Fibroblast of pulmonary artery (primary cell): Measurements from ENCODE around the gene TRIM60.
"Not testable (repeated sequence)": the region's sequence is repeated elsewhere in the genome, so short reads cannot be mapped to it uniquely, and the experiment has no call there.

ENCODE experiments used
- DNase-seq: peaks from one replicate; pipeline ENCODE4 v3.0.0-alpha.2; 2010; ENCODE audit warnings: low read depth
- H3K4me3 ChIP-seq: replicated peaks from 2 replicates; pipeline ENCODE4 v1.5.1; 2011; ENCODE audit warnings: low read depth, mild to moderate bottlenecking, control low read depth, low read length, moderate library complexity
- CTCF ChIP-seq: IDR thresholded peaks from 2 replicates; pipeline ENCODE4 v1.5.1; 2011; ENCODE audit warnings: mild to moderate bottlenecking, control low read depth, low read length, inconsistent platforms; ENCODE audit errors: missing control alignments

The TRIM60 gene

DNA sequence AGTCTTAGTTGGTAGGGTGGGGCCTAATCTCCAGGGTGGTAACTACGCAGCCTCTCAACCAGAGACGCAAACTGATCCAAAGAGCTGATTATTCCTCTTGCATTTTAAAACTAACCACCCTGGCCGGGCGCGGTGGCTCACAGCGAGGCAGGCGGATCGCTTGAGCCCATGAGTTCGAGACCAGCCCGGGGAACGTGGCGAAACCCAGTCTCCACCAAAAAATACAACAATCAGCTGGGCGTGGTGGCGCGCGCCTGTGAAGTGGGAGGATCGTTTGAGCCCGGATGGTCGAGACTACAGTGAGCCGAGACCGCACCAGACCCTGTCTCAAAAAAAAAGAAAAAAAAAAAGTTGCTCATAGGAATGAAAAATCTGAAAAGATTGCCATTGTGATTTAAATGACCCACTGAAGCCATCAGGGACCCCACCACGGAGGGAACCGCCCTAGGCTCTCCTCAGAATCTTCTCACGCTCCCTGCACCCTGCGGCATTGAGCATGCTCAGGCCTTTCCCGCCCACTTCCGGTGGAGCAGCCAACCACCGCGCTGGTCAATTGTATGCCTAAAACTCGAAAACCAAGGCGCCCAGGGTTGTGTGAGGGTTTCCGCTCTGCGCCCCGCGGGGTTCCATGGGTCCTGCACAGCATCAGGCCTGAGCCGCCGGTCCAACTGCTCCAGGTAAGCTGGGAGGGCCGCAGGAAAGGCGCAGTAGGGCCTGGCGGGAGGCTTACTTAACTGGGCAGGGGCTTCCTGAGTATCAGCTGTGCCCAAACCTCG, at the start of gene TRIM60:
TSS of gene TRIM60 (plus strand) at position 564 of the 776 bp plus-strand sequence. CDS start 8,074 bp downstream, outside the sequence.
- no peak for TF ChIP-seq CTCF
- DNase-seq: no peak
- H3K4me3 ChIP-seq: no peak within 1 kb of the TSS

- no peak overlapping the region for H3K4me3 ChIP-seq
- TF ChIP-seq CTCF: no peak
- DNase-seq: no peak
Observed at GRCh38 chr4:164989471-164989870, 42.3 kb upstream of the TRIM60 start.

GRCh38 chr4:164990786-164991185, 41.0 kb upstream of the TRIM60 start:
- not testable (repeated sequence) for DNase-seq, H3K4me3 ChIP-seq

GRCh38 chr4:164996123-164996522, 35.7 kb upstream of the TRIM60 start:
- not testable (repeated sequence) for DNase-seq, H3K4me3 ChIP-seq

GRCh38 chr4:164997324-164997723, 34.5 kb upstream of the TRIM60 start:
- DNase-seq: no peak
- no peak overlapping the region for H3K4me3 ChIP-seq
- TF ChIP-seq CTCF: no peak

DNA sequence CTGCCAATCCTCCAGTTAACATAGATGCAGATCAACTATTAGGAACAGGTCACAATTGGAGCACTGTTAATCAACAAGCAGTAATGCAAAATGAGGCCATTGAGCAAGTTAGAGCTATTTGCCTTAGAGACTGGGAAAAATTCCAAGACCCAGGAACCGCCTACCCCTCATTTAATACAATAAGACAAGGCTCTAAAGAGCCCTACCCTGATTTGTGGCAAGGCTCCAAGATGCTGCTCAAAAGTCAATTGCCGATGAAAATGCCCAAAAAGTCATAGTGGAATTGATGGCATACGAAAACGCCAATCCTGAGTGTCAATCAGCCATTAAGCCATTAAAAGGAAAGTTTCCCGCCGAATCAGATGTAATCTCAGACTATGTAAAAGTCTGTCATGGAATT, 33.9 kb upstream of the TRIM60 start:
- TF ChIP-seq CTCF: no peak

GRCh38 chr4:164998526-164999080, 33.2 kb upstream of the TRIM60 start:
- H3K4me3 ChIP-seq, DNase-seq: not testable (repeated sequence)

More for the DNA sequence above, 33.9 kb upstream of the TRIM60 start:
- H3K4me3 ChIP-seq: no peak overlapping the region
- DNase-seq: no peak

DNA sequence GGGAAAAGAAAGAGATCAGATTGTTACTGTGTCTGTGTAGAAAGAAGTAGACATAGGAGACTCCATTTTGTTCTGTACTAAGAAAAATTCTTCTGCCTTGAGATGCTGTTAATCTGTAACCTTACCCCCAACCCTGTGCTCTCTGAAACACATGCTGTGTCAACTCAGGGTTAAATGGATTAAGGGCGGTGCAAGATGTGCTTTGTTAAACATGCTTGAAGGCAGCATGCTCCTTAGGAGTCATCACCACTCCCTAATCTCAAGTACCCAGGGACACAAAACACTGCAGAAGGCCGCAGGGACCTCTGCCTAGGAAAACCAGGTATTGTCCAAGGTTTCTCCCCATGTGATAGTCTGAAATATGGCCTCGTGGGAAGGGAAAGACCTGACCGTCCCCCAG, 29.8 kb upstream of the TRIM60 start:
- not testable (repeated sequence) for H3K4me3 ChIP-seq, DNase-seq

- no peak overlapping the region for H3K4me3 ChIP-seq
- no peak for TF ChIP-seq CTCF
- no peak for DNase-seq
Observed at GRCh38 chr4:165005352-165005925, 26.4 kb upstream of the TRIM60 start.
